ENCODE measurements around the gene GPR101. TPM values are rescaled to one million over a fixed set of nuclear protein-coding genes. Genes with fewer than 3 reads are reported as not detected.
A peak's percentile ranks its signal among the peaks of the same experiment; 100 is the strongest.

Gene GPR101
- total and polyA plus RNA-seq, 7 donors, result not detected

DNA sequence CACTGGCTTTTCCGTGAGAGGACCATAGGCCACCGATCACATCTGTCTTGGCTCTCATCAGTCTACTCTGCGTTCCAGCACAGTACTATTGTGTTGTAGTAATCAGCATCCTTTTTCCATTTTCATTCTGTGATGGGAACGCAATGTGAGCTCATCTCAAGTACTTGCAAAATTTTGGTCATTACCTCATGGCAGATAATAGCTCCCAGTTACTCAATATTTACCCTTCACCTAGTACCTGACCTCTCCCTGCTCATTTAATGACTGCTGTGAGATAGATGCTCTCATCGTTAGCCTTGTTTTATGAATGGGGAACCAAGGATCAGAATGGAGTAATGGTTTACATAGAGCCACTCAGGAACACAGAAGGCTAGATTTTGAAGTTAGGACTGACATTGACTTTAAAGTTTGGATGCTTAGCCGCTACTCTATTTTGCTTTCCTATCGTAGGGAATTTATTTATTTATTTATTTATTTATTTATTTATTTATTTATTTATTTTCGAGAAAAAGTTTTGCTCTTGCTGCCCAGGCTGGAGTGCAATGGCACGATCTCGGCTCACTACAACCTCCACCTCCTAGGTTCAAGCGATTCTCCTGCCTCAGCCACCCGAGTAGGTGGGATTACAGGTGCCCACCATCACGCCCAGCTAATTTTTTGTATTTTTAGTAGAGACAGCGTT lies 6.5 kb upstream of the GPR101 start:
- H3K27ac ChIP-seq, result no peak overlapping the region
- H3K4me1 ChIP-seq, result no peaks in the 10 kb centered on the region
- H3K36me3 ChIP-seq, result no peaks in the 10 kb centered on the region
- WGBS, 2 donors, result 87 to 91% methylated on average over 14 of the region's 14 CpGs
- DNase-seq, result no peak
- no peaks in the 10 kb centered on the region for H3K27me3 ChIP-seq
- no peak overlapping the region for H3K4me3 ChIP-seq
- intact Hi-C loops (cut with DNase I), result no loop called here
- TF ChIP-seq POLR2AphosphoS5 (IDR thresholded peaks at IDR 0.05) (no peak), POLR2A (IDR thresholded peaks at IDR 0.05) (no peak), EP300 (IDR thresholded peaks at IDR 0.05) (no peak)
- TF ChIP-seq, protein P1, sequence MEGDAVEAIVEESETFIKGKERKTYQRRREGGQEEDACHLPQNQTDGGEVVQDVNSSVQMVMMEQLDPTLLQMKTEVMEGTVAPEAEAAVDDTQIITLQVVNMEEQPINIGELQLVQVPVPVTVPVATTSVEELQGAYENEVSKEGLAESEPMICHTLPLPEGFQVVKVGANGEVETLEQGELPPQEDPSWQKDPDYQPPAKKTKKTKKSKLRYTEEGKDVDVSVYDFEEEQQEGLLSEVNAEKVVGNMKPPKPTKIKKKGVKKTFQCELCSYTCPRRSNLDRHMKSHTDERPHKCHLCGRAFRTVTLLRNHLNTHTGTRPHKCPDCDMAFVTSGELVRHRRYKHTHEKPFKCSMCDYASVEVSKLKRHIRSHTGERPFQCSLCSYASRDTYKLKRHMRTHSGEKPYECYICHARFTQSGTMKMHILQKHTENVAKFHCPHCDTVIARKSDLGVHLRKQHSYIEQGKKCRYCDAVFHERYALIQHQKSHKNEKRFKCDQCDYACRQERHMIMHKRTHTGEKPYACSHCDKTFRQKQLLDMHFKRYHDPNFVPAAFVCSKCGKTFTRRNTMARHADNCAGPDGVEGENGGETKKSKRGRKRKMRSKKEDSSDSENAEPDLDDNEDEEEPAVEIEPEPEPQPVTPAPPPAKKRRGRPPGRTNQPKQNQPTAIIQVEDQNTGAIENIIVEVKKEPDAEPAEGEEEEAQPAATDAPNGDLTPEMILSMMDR (IDR thresholded peaks at IDR 0.05), result no peak
- H3K9me3 ChIP-seq, result no peaks in the 10 kb centered on the region

DNA sequence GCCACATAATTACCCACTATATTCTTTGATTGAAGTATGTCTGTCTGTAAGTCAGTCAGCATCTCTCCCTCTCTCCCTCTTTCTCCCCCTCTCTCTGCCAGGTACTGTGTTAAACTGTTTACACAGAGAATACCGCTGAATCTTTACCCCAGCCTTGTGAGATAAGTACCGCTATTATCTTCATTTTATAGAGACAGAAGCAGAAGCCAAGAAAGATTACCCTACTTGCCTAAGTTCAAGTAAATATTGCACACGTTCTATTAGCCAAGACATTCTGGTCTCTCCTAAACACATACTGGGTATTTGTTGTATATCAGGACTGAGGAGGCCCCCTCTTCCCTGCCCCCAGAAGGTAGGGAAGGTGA lies 695 bp upstream of the GPR101 start:
- H3K27ac ChIP-seq, result no peak overlapping the region
- H3K27me3 ChIP-seq, result peaks cover 7 to 39% (median 11%) of the 10 kb centered on the region in 3 donors
- intact Hi-C loops (cut with DNase I), result no loop called here
- H3K4me1 ChIP-seq, result peaks cover 0 to 14% (median 9%) of the 10 kb centered on the region in 4 donors
- 3 to 8% methylated on average over 3 of the region's 3 CpGs for WGBS, 2 donors
- no peak for TF ChIP-seq POLR2A (IDR thresholded peaks at IDR 0.05)
- no peak for TF ChIP-seq POLR2AphosphoS5 (IDR thresholded peaks at IDR 0.05)
- TF ChIP-seq EP300 (IDR thresholded peaks at IDR 0.05), result no peak
- TF ChIP-seq, protein P1 (IDR thresholded peaks at IDR 0.05), result no peak
- H3K9me3 ChIP-seq, result no peaks in the 10 kb centered on the region
- no peak for DNase-seq
- no peak overlapping the region for H3K4me3 ChIP-seq
- H3K36me3 ChIP-seq, result no peaks in the 10 kb centered on the region

DNA sequence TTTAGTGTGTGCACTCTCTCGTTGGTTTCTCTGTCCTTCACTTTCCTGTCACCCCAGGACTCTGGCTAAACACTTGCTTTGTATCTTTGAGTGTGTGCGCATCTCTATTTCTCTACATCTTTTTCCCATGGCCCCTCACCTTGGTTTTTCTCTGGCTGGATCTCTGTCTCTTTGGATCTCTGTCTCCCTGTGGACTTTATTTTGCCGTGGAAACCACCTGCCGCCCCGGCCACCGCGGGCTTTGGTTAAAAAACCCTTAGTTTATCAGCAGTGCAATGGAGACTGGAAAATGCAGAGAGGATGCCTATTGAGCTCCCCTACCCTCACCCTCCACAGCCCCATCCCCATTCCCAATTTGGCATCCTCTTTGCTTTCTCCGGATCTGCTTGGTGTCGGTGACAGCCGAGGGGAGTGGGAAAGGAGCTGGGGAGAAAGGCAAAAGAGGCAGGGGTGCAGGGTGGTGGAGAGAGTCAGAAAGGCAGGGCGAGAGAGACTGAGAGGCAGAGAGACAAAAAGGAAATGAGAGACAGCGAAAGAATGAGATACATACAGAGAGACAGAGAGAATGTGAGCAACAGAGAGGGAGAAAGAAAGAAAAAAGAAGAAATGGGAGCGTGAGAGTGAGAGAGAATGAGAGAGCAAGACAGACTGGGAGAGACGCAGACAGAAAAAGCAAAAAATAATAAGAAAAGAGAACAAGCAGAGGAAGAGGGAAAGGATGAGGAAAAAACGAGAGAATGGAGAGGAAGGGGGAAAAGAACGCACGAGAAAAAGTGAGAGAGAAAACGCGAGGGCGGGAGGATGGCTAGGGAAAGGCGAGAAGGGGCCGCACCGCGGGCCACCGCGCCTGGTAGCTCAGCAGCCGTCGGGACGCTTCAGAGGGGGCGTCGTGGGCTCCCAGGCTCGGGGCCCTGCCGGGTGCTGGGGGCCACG lies 688 bp downstream of the GPR101 start:
- 6 to 7% methylated on average over 34 of the region's 34 CpGs for WGBS, 2 donors
- Histone ChIP-seq H3K27ac (no peak overlapping the region), H3K27me3 (peaks cover 7 to 39% (median 11%) of the 10 kb centered on the region in 3 donors), H3K9me3 (no peaks in the 10 kb centered on the region), H3K4me1 (peaks cover 0 to 14% (median 9%) of the 10 kb centered on the region in 4 donors), H3K36me3 (no peaks in the 10 kb centered on the region), H3K4me3 (peak overlapping the region in 2 of 4 donors; percentile 13 to 14)
- DNase-seq, result no peak
- intact Hi-C loops (cut with DNase I), result no loop called here
- TF ChIP-seq POLR2A (IDR thresholded peaks at IDR 0.05) (no peak), EP300 (IDR thresholded peaks at IDR 0.05) (no peak), POLR2AphosphoS5 (IDR thresholded peaks at IDR 0.05) (no peak)

DNA sequence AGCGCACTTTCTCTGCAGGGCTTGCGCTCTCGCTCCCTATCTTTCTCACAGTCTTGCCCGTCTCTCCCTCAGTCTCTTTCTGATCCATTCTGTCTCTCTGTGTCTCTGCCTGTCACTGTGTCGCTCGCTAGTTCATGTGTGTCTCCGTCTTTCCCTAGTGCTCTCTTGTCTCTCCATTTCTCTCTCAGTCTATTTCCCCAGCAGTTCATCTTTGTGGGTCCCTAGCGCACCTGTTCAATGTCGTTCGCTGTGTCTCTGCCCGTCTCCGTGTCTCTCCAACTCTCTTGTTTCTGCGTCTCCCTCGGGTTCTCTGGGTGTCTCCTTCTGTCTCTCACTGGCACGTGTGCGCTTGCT lies 1.5 kb downstream of the GPR101 start:
- H3K27ac ChIP-seq, result no peak overlapping the region
- no peaks in the 10 kb centered on the region for H3K9me3 ChIP-seq
- DNase-seq, result no peak
- 3 to 5% methylated on average over 16 of the region's 16 CpGs for WGBS, 2 donors
- intact Hi-C loops (cut with DNase I), result no loop called here
- H3K4me3 ChIP-seq, result peak overlapping the region in 3 of 4 donors; percentile 25 to 42 (median 29)
- H3K27me3 ChIP-seq, result peaks cover 7 to 39% (median 11%) of the 10 kb centered on the region in 3 donors
- H3K36me3 ChIP-seq, result no peaks in the 10 kb centered on the region
- peaks cover 0 to 14% (median 9%) of the 10 kb centered on the region in 4 donors for H3K4me1 ChIP-seq
- TF ChIP-seq, protein P1 (IDR thresholded peaks at IDR 0.05), result no peak
- TF ChIP-seq EP300 (IDR thresholded peaks at IDR 0.05) (no peak), POLR2A (IDR thresholded peaks at IDR 0.05) (no peak), POLR2AphosphoS5 (IDR thresholded peaks at IDR 0.05) (no peak)

Measured in sigmoid colon (tissue), 7 donors.